Parathyroid adenoma (tissue), 2 donors: ENCODE data around the gene GALNTL6.

Experiments
- H2AFZ ChIP-seq: fragments of 300-600 bp; sonication (generic); one replicate; pipeline ENCODE4 v1.7.0; 2017; ENCODE audit warnings: antibody characterized with exemption, mild to moderate bottlenecking
- H3K27ac ChIP-seq: fragments of 300-600 bp; sonication (generic); one replicate; pipeline ENCODE4 v1.7.0; 2017
- H3K27me3 ChIP-seq: fragments of 300-600 bp; sonication (generic); one replicate; pipeline ENCODE4 v1.7.0; 2017; ENCODE audit warnings: low read length; ENCODE audit not compliant: control insufficient read depth, insufficient read depth
- H3K36me3 ChIP-seq: fragments of 300-600 bp; sonication (generic); one replicate; pipeline ENCODE4 v1.7.0; 2017; ENCODE audit warnings: low read length; ENCODE audit not compliant: control insufficient read depth, insufficient read depth
- H3K4me1 ChIP-seq: fragments of 300-600 bp; sonication (generic); one replicate; pipeline ENCODE4 v1.7.0; 2017; ENCODE audit warnings: control low read depth
- H3K4me2 ChIP-seq: fragments of 300-600 bp; sonication (generic); one replicate; pipeline ENCODE4 v1.7.0; 2017; ENCODE audit warnings: low read length
- H3K4me3 ChIP-seq: fragments of 300-600 bp; sonication (generic); one replicate; pipeline ENCODE4 v1.7.0; 2017; ENCODE audit warnings: low read depth, low read length
- H3K79me2 ChIP-seq: fragments of 300-600 bp; sonication (generic); one replicate; pipeline ENCODE4 v1.7.0; 2017; ENCODE audit warnings: control low read depth
- H3K9ac ChIP-seq: fragments of 300-600 bp; sonication (generic); one replicate; pipeline ENCODE4 v1.7.0; 2017; ENCODE audit warnings: mild to moderate bottlenecking
- H3K9me3 ChIP-seq: fragments of 300-600 bp; sonication (generic); one replicate; pipeline ENCODE4 v1.7.0; 2017; ENCODE audit warnings: low read length; ENCODE audit not compliant: control insufficient read depth
- CTCF ChIP-seq: fragments of 300-600 bp; sonication (generic); IDR thresholded peaks from one replicate; pipeline ENCODE4 v1.7.0; 2017; ENCODE audit warnings: antibody characterized with exemption, mild to moderate bottlenecking
- donor health status: primary hyperparathyroidism.

The GALNTL6 gene

GRCh38 chr4:172868271-172868670 is 1055.1 kb downstream of the GALNTL6 start:
- H2AFZ ChIP-seq = no peak overlapping the region

GRCh38 chr4:172869621-172870268 is 1056.5 kb downstream of the GALNTL6 start:
- H3K36me3 ChIP-seq = no peaks in the 10 kb centered on the region
- TF ChIP-seq CTCF = no peak
- no peaks in the 10 kb centered on the region for H3K27me3 ChIP-seq
- H2AFZ ChIP-seq = no peak overlapping the region
- H3K27ac ChIP-seq = no peak overlapping the region
- H3K79me2 ChIP-seq = no peaks in the 10 kb centered on the region
- no peak overlapping the region for H3K4me3 ChIP-seq
- no peak overlapping the region for H3K4me2 ChIP-seq
- H3K9ac ChIP-seq = no peak overlapping the region
- H3K4me1 ChIP-seq = peaks cover 7% of the 10 kb centered on the region
- H3K9me3 ChIP-seq = no peaks in the 10 kb centered on the region

More at GRCh38 chr4:172868271-172868670, 1055.1 kb downstream of the GALNTL6 start:
- TF ChIP-seq CTCF = no peak
- no peaks in the 10 kb centered on the region for H3K9me3 ChIP-seq
- no peaks in the 10 kb centered on the region for H3K36me3 ChIP-seq
- no peaks in the 10 kb centered on the region for H3K27me3 ChIP-seq
- H3K9ac ChIP-seq = no peak overlapping the region
- no peaks in the 10 kb centered on the region for H3K79me2 ChIP-seq
- H3K4me3 ChIP-seq = no peak overlapping the region
- no peak overlapping the region for H3K27ac ChIP-seq
- peaks cover 9% of the 10 kb centered on the region for H3K4me1 ChIP-seq
- H3K4me2 ChIP-seq = no peak overlapping the region

GRCh38 chr4:172871381-172871780 is 1058.2 kb downstream of the GALNTL6 start:
- no peak overlapping the region for H3K4me3 ChIP-seq
- H3K9ac ChIP-seq = no peak overlapping the region
- no peak for TF ChIP-seq CTCF

GRCh38 chr4:172874944-172875343 is 1061.7 kb downstream of the GALNTL6 start:
- H3K9me3 ChIP-seq = no peaks in the 10 kb centered on the region
- H2AFZ ChIP-seq = no peak overlapping the region
- H3K27ac ChIP-seq = no peak overlapping the region
- no peaks in the 10 kb centered on the region for H3K36me3 ChIP-seq
- H3K4me2 ChIP-seq = no peak overlapping the region
- H3K27me3 ChIP-seq = no peaks in the 10 kb centered on the region
- no peaks in the 10 kb centered on the region for H3K79me2 ChIP-seq
- no peaks in the 10 kb centered on the region for H3K4me1 ChIP-seq
- no peak for TF ChIP-seq CTCF
- H3K4me3 ChIP-seq = no peak overlapping the region
- no peak overlapping the region for H3K9ac ChIP-seq

More at GRCh38 chr4:172871381-172871780, 1058.2 kb downstream of the GALNTL6 start:
- Histone ChIP-seq H3K36me3 (no peaks in the 10 kb centered on the region), H3K79me2 (no peaks in the 10 kb centered on the region), H2AFZ (no peak overlapping the region), H3K27ac (no peak overlapping the region), H3K4me2 (no peak overlapping the region), H3K9me3 (no peaks in the 10 kb centered on the region), H3K4me1 (no peaks in the 10 kb centered on the region), H3K27me3 (no peaks in the 10 kb centered on the region)

DNA sequence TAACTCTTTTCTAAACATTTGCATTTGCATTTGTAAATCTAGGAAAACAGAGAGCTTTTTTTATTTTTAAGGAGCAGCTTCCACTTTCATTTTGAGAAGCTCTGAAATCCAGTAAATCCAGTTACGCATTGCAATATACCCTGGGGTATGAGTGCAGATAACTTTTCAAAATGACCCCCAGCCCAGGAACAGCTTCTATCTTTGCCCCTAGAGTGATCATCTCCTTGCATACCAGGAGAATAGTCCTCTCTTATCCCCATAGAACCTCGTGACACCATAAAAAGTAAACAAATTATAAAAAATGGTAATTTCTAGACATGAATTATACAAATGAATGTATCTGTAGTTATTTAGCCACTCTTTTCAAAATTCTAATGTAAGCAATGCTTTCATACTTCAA is 1063.2 kb downstream of the GALNTL6 start:
- H3K9me3 ChIP-seq = no peaks in the 10 kb centered on the region
- no peaks in the 10 kb centered on the region for H3K36me3 ChIP-seq
- no peak overlapping the region for H3K4me2 ChIP-seq
- no peaks in the 10 kb centered on the region for H3K79me2 ChIP-seq
- TF ChIP-seq CTCF = no peak
- no peaks in the 10 kb centered on the region for H3K4me1 ChIP-seq
- no peak overlapping the region for H3K27ac ChIP-seq
- no peaks in the 10 kb centered on the region for H3K27me3 ChIP-seq
- H2AFZ ChIP-seq = no peak overlapping the region
- H3K9ac ChIP-seq = no peak overlapping the region
- H3K4me3 ChIP-seq = no peak overlapping the region
